ENCODE measurements around the gene HOMER2. TPM values are rescaled to one million over a fixed set of nuclear protein-coding genes. Genes with fewer than 3 reads are reported as not detected.

The HOMER2 gene
- total and polyA plus RNA-seq, 2 of the 4 experiments (the other 2 are of a cell fraction), result 0.54 to 0.79 TPM

DNA sequence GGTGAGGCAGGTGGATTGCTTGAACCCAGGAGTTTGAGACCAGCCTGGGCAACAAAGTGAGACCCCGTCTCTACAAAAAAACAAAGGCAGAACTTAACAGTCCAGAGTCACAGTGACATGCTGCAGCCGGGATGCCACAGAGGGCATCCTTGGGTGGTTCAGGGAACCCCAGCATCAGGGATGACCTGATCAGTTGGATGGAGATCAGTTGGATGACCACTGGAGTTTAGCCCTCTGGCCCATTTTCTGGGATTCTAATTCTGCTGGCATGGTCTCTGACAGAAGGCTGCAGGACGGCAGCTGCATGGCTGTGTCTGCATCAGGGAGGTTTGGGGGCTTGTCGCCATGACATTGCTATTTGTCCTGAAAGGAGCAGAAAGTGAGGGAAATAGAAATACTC is 123.3 kb downstream of the HOMER2 start:
- no peak overlapping the region for H2BK120ac ChIP-seq (ENCODE audit: low read depth, low read length)
- WGBS, 2 experiments (ENCODE audit: extremely low coverage in 2 of 2, insufficient read length in 1 of 2), result no CpG with 5 or more reads among the region's 4 CpGs
- no peak overlapping the region for H3K4me3 ChIP-seq (ENCODE audit: insufficient read depth, low read depth, low read length)
- H3K36me3 ChIP-seq (ENCODE audit: control insufficient read depth, insufficient read depth, low read length), result peaks cover 49% of the 10 kb centered on the region
- H3K14ac ChIP-seq (replicated peaks; ENCODE audit: low read depth, low read length), result no peak overlapping the region
- peaks cover 5% of the 10 kb centered on the region for H3K9me1 ChIP-seq (ENCODE audit: insufficient read depth, low read length)
- H2BK5ac ChIP-seq (ENCODE audit: low read depth, low read length, poor library complexity, severe bottlenecking), result no peak overlapping the region
- H3K4ac ChIP-seq (ENCODE audit: low read depth, low read length), result no peak overlapping the region
- CTCF ChIA-PET, result no interaction called here
- POLR2A ChIA-PET (ENCODE audit: unreplicated experiment), result no interaction called here
- no peak overlapping the region for H2BK20ac ChIP-seq (ENCODE audit: low read depth, low read length)
- H3K4me1 ChIP-seq (ENCODE audit: control insufficient read depth, insufficient read depth, low read length), result peaks cover 10% of the 10 kb centered on the region
- DNase-seq (no peak), ATAC-seq (ENCODE audit: low read depth) (no peak)
- no peak overlapping the region for H3K56ac ChIP-seq (ENCODE audit: extremely low read depth, insufficient read depth, low read length)
- H2AK9ac ChIP-seq (replicated peaks; ENCODE audit: low read depth, low read length, poor library complexity), result no peak overlapping the region
- H4K20me1 ChIP-seq (ENCODE audit: insufficient read depth, low read length), result peaks cover 9% of the 10 kb centered on the region
- H4K91ac ChIP-seq (ENCODE audit: insufficient read depth, low read depth, low read length), result no peak overlapping the region
- no peaks in the 10 kb centered on the region for H3K9me3 ChIP-seq (ENCODE audit: control insufficient read depth, insufficient read depth, low read length)
- no peak overlapping the region for H2AFZ ChIP-seq (replicated peaks; ENCODE audit: low read length, poor library complexity)
- no peak overlapping the region for H3K9ac ChIP-seq (ENCODE audit: low read depth, low read length)
- H3K4me2 ChIP-seq (ENCODE audit: low read depth, low read length), result no peak overlapping the region
- H3K27ac ChIP-seq (ENCODE audit: insufficient read depth, low read length), result no peak overlapping the region
- TF ChIP-seq NFE2L2 (IDR thresholded peaks at IDR 0.05; ENCODE audit: low read depth, low read length), result no peak
- no peak for TF ChIP-seq SMC3 (IDR thresholded peaks at IDR 0.05; ENCODE audit: low read depth, low read length)
- no peak for TF ChIP-seq CHD1 (IDR thresholded peaks at IDR 0.05; ENCODE audit: low read depth, low read length)
- TF ChIP-seq RCOR1 (IDR thresholded peaks at IDR 0.05; ENCODE audit: insufficient replicate concordance, low read length), result no peak
- TF ChIP-seq, protein P1, sequence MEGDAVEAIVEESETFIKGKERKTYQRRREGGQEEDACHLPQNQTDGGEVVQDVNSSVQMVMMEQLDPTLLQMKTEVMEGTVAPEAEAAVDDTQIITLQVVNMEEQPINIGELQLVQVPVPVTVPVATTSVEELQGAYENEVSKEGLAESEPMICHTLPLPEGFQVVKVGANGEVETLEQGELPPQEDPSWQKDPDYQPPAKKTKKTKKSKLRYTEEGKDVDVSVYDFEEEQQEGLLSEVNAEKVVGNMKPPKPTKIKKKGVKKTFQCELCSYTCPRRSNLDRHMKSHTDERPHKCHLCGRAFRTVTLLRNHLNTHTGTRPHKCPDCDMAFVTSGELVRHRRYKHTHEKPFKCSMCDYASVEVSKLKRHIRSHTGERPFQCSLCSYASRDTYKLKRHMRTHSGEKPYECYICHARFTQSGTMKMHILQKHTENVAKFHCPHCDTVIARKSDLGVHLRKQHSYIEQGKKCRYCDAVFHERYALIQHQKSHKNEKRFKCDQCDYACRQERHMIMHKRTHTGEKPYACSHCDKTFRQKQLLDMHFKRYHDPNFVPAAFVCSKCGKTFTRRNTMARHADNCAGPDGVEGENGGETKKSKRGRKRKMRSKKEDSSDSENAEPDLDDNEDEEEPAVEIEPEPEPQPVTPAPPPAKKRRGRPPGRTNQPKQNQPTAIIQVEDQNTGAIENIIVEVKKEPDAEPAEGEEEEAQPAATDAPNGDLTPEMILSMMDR (conservative IDR thresholded peaks at IDR 0.05; ENCODE audit: low read depth, low read length), result no peak
- no peak for TF ChIP-seq MAFK (IDR thresholded peaks at IDR 0.05; ENCODE audit: low read depth, low read length)
- TF ChIP-seq BHLHE40 (IDR thresholded peaks at IDR 0.05; ENCODE audit: low read depth, low read length), result no peak
- no peak for TF ChIP-seq MXI1 (IDR thresholded peaks at IDR 0.05; ENCODE audit: borderline replicate concordance, low read depth, low read length)
- no peak for TF ChIP-seq RFX5 (IDR thresholded peaks at IDR 0.05; ENCODE audit: low read depth, low read length)
- no peak for TF ChIP-seq CEBPB (IDR thresholded peaks at IDR 0.05; ENCODE audit: low read depth, low read length)
- no peak for TF ChIP-seq FOS (IDR thresholded peaks at IDR 0.05; ENCODE audit: low read depth, low read length)
- TF ChIP-seq USF2 (IDR thresholded peaks at IDR 0.05; ENCODE audit: low read depth, low read length), result no peak
- TF ChIP-seq POLR2A (IDR thresholded peaks at IDR 0.05; ENCODE audit: low read depth, low read length), result no peak
- no peak for TF ChIP-seq MAZ (IDR thresholded peaks at IDR 0.05; ENCODE audit: borderline replicate concordance, low read depth, low read length)
- TF ChIP-seq RAD21 (IDR thresholded peaks at IDR 0.05; ENCODE audit: low read length), result no peak
- TF ChIP-seq, protein P2, sequence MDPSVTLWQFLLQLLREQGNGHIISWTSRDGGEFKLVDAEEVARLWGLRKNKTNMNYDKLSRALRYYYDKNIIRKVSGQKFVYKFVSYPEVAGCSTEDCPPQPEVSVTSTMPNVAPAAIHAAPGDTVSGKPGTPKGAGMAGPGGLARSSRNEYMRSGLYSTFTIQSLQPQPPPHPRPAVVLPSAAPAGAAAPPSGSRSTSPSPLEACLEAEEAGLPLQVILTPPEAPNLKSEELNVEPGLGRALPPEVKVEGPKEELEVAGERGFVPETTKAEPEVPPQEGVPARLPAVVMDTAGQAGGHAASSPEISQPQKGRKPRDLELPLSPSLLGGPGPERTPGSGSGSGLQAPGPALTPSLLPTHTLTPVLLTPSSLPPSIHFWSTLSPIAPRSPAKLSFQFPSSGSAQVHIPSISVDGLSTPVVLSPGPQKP (IDR thresholded peaks at IDR 0.05; ENCODE audit: borderline replicate concordance, low read depth, low read length), result no peak
- intact Hi-C loops (cut with micrococcal nuclease), result no loop called here
- H3K18ac ChIP-seq (ENCODE audit: low read depth, low read length), result no peak overlapping the region
- BruUV-seq (replicated peaks), result no TSS peak
- H3K27me3 ChIP-seq (ENCODE audit: control insufficient read depth, insufficient read depth, low read length), result no peaks in the 10 kb centered on the region
- no peak overlapping the region for H4K8ac ChIP-seq (ENCODE audit: low read depth in 2 of 2, low read length in 2 of 2)
- dilution Hi-C loops (cut with HindIII; ENCODE audit: low sequenced_read_pairs, unreplicated experiment), result no loop called here
- no peak overlapping the region for H3K23ac ChIP-seq (ENCODE audit: low read depth, low read length)
- no peak overlapping the region for H2BK15ac ChIP-seq (ENCODE audit: low read depth, low read length)
- peaks cover 4 to 21% of the 10 kb centered on the region in 2 experiments; a peak in 2 of 4 replicates for H3K79me1 ChIP-seq (ENCODE audit: low read depth in 1 of 2, low read length in 2 of 2)
- no peak overlapping the region for H2AK5ac ChIP-seq (ENCODE audit: low read depth, low read length)
- H4K5ac ChIP-seq (ENCODE audit: low read depth, low read length), result no peak overlapping the region
- in situ Hi-C loops (cut with MboI; ENCODE audit: low sequenced_read_pairs), result loop anchor here (10.0 kb wide), 1 partner anchor 294 kb away; no protein-coding TSS in a partner anchor
